HG03135 (cell line): Measurements from ENCODE around the gene EGR1.

Source experiments
- ATAC-seq: cut with Tn5 transposase; IDR thresholded peaks from one replicate; pipeline ENCODE4 v1.9.1; 2021; ENCODE audit warnings: mild to moderate bottlenecking, moderate library complexity; ENCODE audit not compliant: unreplicated experiment

EGR1 gene

DNA sequence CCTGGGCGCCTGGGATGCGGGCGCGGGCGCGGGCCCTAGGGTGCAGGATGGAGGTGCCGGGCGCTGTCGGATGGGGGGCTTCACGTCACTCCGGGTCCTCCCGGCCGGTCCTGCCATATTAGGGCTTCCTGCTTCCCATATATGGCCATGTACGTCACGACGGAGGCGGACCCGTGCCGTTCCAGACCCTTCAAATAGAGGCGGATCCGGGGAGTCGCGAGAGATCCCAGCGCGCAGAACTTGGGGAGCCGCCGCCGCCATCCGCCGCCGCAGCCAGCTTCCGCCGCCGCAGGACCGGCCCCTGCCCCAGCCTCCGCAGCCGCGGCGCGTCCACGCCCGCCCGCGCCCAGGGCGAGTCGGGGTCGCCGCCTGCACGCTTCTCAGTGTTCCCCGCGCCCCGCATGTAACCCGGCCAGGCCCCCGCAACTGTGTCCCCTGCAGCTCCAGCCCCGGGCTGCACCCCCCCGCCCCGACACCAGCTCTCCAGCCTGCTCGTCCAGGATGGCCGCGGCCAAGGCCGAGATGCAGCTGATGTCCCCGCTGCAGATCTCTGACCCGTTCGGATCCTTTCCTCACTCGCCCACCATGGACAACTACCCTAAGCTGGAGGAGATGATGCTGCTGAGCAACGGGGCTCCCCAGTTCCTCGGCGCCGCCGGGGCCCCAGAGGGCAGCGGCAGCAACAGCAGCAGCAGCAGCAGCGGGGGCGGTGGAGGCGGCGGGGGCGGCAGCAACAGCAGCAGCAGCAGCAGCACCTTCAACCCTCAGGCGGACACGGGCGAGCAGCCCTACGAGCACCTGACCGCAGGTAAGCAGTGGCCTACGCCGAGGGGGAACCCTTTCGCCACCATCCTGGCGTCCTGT lies at the start of gene EGR1:
EGR1 (plus strand) TSS at position 219 of the 864 bp plus-strand sequence; CDS start at position 502, 283 bp downstream.
- peak; percentile 50 for ATAC-seq

GRCh38 chr5:138418444-138418843 lies 46.8 kb upstream of the EGR1 start:
- no peak for ATAC-seq

DNA sequence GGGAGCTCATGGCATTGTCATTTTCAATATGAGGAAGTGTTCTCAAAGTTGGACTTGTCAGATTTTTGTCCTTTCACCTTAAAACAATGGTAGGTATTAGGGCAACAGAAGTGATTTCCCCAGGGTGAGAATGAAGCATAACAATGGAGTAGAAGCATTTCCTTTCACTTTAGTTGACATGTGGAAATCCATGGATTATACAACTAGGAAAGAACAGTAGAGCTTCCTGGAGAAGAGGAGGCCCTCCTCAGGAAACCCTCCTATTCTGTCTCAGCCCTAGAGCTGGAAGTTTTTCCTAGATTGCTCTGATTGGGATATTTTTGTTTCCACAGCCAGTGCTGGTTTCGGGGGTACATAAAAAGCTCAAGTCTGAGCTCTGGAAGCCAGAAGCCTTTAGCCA lies 40.2 kb upstream of the EGR1 start:
- no peak for ATAC-seq

DNA sequence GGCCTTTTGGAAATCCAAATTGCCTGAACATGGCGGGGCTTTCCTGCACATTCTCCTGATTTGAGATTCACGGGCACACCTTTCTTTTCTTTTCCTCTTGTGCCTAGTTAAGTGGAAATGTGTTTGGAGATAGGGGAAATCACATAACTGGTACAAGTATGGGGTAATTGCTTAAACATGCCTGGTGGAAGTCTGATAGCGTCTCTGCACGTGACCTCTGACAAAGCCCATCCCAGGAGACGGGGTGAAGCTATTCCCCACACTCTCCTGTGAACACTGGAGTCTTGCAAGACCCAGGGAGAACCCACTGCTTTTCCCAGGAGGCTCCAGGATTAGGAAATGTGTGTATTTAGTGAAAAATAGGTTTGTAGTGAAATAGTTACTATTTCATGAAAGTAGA lies 29.3 kb upstream of the EGR1 start:
- no peak for ATAC-seq

DNA sequence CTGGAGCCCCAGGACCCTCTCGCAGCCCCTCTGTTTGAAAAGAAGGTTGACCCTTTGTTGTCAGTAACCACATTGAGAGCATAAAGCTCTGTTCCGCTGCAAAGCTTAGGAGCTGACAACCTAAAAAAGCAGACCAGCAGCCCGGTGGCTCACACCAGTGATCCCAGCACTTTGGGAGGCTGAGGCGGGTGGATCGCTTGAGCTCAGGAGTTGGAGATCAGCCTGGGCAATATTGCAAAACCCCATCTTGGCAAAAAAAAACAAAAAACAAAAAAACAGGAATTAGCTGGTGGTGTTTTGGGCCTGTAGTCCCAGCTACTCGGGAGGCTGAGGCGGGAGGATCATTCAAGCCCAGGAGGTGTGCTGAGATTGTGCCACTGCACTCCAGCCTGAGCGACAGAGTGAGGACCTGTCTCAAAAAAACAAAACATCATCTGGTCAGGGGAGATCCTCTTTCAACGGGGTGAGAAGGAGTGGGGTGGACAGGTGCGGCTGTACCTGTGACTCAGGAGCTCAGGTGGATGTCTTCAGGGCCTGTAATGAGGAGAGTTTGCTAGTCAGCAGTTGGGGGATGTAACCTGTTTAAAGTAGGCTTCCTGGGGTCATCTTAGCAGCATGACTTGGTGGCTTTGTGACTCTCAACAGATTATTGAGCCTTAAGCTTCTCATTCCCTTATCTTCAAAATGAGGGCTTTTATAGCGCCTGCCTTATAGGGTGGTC lies 27.1 kb upstream of the EGR1 start:
- no peak for ATAC-seq

GRCh38 chr5:138438724-138439476 lies 26.4 kb upstream of the EGR1 start, which contains the start of gene REEP2:
Gene REEP2, plus strand, starts transcription at chr5:138439057. Its CDS starts 152 bp downstream, at chr5:138439209.
- peak; percentile 72 for ATAC-seq

- no peak for ATAC-seq
Measured at GRCh38 chr5:138439477-138440158, 25.7 kb upstream of the EGR1 start.

- no peak for ATAC-seq
Measured at GRCh38 chr5:138440159-138441073, 24.9 kb upstream of the EGR1 start.

DNA sequence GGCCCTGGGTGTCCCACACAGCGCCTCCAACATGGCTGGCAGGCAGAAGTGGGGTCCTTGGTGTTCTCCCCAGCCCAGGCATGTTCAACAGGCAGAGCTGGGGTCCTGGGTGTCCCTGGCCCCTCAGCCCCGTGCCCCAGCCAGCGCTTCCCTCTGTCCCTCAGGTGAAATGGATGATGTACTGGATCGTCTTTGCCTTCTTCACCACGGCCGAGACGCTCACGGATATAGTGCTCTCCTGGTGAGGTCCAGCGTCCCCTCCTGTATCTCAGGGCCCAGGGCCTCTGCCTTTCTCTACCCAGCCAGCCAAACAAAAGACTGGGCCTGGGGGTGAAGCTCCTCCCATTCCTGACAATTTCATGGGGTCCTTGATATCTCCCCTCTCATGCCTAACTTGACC lies 24.1 kb upstream of the EGR1 start:
- no peak for ATAC-seq

GRCh38 chr5:138444078-138444773 lies 21.1 kb upstream of the EGR1 start:
- no peak for ATAC-seq

DNA sequence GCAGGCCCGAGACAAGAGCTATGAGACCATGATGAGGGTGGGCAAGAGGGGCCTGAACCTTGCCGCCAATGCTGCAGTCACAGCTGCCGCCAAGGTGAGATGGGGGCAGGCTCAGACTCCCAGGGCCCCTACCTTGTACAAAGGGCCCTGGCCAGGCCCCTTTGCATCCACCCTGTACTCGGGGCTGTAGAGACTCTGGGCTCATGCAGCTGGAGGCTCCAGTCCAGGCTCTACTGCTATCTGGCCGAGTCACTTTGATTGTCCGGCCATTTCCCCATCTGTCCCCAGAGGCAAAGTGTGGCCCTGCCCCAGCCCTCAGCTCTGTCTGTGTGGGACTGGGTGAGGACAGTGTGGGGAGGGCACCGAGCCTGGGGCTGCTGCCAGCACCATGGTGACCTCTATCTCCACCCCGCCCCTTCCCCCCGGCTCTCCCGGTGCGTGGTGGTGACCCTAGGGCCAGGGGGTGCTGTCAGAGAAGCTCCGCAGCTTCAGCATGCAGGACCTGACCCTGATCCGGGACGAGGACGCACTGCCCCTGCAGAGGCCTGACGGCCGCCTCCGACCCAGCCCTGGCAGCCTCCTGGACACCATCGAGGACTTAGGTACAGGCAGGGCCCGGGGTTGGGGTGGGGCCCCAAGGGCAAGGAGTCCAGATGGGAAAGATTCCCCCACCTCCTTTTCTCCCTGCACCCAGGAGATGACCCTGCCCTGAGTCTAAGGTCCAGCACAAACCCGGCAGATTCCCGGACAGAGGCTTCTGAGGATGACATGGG lies 20.3 kb upstream of the EGR1 start:
- ATAC-seq: no peak

GRCh38 chr5:138445547-138446271 lies 19.6 kb upstream of the EGR1 start:
- no peak for ATAC-seq

DNA sequence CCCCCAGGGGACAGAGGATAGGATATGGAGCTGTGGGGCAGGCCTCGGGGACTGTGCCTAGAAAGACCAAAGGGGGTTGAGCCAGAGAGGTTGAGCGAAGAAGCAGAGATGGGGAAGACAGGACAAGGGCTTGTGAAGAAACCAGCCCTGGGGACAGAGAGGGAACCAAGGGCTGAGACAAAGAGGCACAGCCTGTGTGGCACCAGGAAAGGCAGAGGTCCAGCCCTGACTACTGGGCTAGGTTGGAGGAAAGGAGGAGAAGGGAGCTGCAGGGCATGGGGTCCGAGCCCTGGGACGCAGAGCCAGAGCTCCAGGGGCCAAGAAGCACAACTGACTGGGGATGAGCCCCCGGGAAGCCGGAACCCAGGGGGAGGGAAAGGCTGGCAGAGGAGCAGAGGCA lies 17.2 kb upstream of the EGR1 start:
- no peak for ATAC-seq

GRCh38 chr5:138448481-138449398 lies 16.5 kb upstream of the EGR1 start:
- ATAC-seq: no peak

DNA sequence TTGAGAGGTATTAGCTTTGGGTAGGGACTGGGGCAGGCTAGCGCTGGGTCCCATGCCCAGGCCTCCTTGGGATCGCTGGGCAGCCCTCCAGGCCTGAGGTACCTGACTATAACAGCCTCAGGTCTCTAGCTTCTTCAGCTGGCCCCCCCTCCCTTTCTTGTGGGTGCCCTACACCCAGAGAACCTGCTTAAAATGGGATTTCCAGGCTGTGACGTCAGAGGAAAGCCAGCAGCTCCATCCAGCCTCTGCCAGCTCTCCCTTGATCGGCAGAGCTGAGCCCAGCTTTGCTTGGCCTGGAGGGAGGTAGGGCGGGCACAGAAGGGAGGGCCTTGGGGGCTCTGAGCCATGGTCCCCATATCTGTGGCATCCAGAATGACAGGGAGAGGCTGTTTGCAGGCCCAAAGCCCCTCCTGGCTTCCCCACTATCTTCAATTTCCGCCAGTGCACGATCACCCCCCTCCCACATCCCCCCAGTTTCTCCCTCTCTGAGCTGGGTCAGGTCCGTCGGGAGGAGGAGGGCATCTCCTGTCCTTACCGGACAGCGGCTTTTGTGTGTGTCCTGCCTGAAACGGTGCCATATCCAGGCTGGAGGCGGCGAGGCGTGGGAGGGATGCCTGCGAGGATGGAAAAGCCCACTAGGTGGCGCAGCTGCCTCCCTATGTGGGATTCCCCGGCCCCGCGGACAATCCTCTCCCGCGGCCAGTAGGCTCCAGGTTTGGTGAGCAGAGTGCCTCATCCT lies 15.6 kb upstream of the EGR1 start:
- ATAC-seq: no peak

DNA sequence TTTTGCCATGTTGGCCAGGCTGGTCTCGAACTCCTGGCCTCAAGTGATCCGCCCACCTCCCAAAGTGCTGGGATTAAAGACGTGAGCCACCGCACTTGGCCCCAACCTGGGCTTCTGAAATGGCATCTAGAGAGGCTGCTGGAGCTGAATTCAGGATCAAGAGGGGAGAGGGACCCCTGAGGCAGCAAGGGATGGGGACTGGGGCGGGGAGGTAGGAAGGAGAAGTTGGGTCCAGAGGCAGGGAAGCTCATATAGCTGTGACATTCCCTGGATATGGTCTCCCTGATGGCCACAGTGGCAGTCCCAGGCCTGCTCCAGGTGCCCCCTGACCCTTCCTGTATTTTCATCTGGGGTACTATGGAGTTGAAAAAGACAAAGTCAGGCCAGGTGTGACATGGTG lies 14.3 kb upstream of the EGR1 start:
- ATAC-seq: no peak
